Activated CD8-positive, alpha-beta memory T cell treated with anti-CD3 and anti-CD28 coated beads, Interleukin-2, amount 50 U/mL, for 4 hours (primary cell): ENCODE data around the gene TNFRSF6B.

ENCODE experiments used
- DNase-seq: peaks from one replicate; pipeline ENCODE4 v3.0.0-alpha.2; 2020

The TNFRSF6B gene

GRCh38 chr20:63686492-63687321 lies 9.7 kb upstream of the TNFRSF6B start:
- DNase-seq, result no peak

GRCh38 chr20:63687419-63688178 lies 8.9 kb upstream of the TNFRSF6B start:
- DNase-seq, result no peak

GRCh38 chr20:63688228-63689045 lies 8.0 kb upstream of the TNFRSF6B start:
- DNase-seq, result no peak

- no peak for DNase-seq
Observed at GRCh38 chr20:63689046-63690002, 7.1 kb upstream of the TNFRSF6B start.

DNA sequence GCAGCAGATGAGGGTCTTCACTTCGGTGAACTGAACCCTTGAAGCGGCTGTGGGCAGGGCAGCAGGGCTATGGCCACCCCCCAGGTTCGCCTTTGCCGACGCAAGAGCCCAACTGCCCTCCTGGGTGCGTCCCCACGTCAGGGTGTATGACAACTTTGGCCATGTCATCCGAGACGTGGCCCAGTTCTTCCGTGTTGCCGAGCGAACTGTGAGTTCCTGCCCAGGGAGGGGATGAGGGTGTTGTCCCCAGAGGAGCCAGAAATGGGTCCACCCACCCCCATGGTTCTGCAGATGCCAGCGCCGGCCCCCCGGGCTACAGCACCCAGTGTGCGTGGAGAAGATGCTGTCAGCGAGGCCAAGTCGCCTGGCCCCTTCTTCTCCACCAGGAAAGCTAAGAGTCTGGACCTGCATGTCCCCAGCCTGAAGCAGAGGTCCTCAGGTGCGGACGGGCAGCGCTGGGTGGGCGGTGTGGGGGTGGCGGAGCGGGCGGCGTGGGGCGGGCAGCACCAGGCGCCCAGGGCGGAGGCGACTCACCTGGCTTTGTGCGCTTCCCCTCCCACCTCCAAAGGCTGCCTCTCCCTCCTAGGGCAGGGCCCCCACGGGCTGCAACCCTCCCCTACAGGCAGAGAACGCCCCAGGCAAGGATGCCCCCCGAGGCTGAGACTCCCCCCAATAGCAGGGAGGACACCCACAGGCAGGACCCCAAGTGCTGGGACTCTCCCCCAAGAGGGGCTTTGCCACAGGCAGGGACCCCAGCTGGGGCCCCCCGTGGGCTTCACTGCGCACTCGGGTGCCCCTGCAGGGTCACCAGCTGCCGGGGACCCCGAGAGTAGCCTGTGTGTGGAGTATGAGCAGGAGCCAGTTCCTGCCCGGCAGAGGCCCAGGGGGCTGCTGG lies 6.2 kb upstream of the TNFRSF6B start:
- no peak for DNase-seq

- DNase-seq, result no peak
Observed at GRCh38 chr20:63690898-63691710, 5.3 kb upstream of the TNFRSF6B start.

DNA sequence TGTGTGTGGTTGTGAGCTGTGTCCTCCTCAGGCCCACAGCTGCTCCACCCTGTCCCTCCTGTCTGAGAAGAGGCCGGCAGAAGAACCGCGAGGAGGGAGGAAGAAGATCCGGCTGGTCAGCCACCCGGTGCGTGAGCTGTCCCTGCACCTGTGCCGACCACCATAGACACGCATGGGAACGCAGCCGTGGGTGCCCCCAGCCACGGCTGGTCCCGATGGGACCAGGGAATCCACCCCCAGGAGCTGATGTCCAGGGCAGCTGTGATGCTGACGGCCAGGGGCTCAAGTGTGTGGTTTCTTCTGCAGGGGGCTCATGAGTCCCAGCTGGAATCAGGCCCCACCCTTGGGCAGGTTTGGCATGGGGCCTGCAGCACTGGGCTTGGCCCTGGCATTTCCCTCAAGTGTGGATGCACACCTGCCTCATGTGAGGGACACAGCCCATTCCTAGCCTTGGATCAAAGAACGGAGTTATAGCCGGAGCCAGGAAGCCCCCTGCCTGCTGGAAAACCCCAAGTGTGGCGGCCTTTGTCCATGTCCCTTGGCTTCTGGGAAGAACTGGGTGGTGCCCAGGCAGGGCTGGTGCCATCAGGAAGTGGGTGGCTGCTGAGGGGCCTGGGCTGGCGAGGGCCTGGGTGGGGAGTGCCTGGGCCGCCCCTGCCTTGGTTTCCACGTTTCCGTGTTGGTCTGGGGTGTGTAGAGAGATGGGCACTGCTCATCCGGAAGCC lies 4.6 kb upstream of the TNFRSF6B start:
- no peak for DNase-seq

- no peak for DNase-seq
Observed at GRCh38 chr20:63692436-63693082, 3.9 kb upstream of the TNFRSF6B start.

DNA sequence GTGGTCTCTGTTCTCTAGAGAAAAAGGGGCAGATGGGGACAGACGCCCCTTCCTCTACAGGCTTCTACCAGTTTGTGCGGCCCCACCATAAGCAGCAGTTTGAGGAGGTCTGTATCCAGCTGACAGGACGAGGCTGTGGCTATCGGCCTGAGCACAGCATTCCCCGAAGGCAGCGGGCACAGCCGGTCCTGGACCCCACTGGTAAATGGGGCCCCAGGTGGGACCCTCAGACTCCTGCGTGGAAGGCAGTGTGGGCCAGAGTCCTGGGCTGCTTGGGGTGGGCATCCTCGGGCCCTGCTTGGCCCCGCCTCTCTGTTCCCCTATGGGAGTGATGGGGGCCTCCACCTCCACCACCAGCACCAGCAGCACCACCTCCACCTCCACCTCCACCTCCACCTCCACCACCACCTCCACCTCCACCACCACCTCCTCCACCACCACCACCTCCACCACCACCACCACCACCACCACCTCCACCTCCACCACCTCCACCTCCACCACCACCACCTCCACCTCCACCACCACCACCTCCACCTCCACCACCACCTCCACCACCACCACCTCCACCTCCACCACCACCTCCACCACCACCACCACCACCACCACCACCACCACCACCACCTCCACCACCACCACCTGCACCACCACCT lies 3.2 kb upstream of the TNFRSF6B start:
- DNase-seq, result no peak

DNA sequence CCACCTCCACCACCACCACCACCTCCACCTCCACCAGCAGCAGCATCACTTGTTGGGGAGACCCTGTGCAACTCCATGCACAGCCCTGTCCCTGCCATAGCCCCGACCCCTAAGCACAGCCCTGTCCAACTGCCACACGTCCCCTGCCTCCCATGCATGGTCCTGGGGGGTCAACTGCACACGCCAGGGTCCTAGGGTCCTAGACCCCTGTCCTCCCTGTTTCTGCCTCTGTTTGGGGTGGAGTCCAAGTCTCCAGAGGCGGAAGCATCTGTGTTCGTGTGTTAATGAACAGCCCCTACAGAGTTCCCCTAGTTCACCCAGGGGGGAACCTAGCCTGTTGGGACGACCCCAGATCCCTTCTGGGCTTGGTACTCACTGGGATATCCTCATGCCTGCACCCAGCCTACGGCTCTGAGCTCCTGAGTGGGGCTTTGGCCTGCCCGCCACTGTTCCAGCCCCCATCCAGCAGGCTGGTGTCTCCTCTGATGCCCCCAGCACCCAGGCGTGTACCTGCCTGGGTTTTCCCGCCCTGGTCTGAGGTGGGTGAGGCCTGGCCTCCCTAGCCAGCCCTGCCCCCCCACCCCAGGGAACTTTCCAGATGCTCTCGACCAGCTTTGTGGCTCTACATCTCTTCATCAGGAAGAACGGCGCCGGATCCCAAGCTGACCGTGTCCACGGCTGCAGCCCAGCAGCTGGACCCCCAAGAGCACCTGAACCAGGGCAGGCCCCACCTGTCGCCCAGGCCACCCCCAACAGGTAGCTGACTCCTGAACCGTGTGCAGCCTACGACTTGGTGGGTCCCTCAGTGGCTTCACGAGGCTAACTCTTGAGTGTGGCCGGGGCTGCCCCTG lies 2.5 kb upstream of the TNFRSF6B start:
- no peak for DNase-seq

DNA sequence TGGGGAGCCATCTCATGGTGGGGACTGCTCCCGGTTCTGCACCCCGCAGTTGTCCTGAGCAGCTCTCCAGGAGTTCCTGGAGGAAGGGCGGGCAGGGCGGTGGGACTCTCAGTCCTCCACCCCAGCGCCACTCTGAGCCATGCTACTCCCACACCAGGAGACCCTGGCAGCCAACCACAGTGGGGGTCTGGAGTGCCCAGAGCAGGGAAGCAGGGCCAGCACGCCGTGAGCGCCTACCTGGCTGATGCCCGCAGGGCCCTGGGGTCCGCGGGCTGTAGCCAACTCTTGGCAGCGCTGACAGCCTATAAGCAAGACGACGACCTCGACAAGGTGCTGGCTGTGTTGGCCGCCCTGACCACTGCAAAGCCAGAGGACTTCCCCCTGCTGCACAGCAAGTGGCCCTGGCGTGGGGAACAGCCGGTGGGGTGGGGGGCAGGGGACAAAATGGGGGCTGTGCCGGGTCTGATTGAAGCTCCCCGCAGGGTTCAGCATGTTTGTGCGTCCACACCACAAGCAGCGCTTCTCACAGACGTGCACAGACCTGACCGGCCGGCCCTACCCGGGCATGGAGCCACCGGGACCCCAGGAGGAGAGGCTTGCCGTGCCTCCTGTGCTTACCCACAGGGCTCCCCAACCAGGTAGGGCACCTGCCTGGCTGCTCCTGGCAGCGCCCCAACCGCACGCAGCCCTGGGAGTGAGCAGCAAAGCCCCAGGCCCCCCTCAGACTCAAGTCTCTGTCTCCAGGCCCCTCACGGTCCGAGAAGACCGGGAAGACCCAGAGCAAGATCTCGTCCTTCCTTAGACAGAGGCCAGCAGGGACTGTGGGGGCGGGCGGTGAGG lies 1.6 kb upstream of the TNFRSF6B start:
- no peak for DNase-seq

DNA sequence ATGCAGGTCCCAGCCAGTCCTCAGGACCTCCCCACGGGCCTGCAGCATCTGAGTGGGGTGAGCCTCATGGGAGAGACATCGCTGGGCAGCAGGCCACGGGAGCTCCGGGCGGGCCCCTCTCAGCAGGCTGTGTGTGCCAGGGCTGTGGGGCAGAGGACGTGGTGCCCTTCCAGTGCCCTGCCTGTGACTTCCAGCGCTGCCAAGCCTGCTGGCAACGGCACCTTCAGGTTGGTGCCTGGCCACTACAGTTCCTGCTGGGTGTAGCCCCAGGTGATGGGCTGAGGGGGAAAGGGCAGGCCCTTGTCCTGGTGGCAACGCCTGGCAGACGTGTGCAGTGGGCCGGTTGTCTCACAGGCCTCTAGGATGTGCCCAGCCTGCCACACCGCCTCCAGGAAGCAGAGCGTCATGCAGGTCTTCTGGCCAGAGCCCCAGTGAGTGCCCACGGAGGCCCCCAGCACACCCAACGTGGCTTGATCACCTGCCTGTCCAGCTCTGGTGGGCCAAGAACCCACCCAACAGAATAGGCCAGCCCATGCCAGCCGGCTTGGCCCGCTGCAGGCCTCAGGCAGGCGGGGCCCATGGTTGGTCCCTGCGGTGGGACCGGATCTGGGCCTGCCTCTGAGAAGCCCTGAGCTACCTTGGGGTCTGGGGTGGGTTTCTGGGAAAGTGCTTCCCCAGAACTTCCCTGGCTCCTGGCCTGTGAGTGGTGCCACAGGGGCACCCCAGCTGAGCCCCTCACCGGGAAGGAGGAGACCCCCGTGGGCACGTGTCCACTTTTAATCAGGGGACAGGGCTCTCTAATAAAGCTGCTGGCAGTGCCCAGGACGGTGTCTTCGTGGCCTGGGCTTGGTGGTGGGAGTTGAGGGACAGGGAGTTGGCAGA lies 787 bp upstream of the TNFRSF6B start:
- DNase-seq, result no peak

DNA sequence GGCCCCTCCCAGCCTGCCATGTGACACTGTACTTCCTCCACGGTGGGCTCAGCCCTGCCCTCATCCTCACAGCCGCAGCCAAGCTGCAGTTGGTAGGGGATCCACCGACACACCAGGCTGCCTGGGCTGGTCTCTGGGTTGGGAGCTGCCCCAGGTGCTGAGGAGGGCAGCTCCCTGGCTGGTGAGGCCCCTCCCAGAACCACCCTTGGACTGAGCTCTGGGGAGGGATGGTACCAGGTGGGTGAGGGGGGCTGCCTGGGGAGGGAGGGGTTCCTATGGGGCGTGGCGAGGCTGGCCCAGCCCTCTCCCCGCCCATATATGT lies 185 bp upstream of the TNFRSF6B start:
- no peak for DNase-seq

GRCh38 chr20:63697357-63697867 lies 960 bp downstream of the TNFRSF6B start:
- no peak for DNase-seq

GRCh38 chr20:63697868-63698545 lies 1.6 kb downstream of the TNFRSF6B start:
- no peak for DNase-seq
